ENCODE measurements around the gene ZNF236. TPM values are rescaled to one million over a fixed set of nuclear protein-coding genes. Genes with fewer than 3 reads are reported as not detected.

The ZNF236 gene
- total RNA-seq, 2 donors from 2014 or later: 8.3 to 29.0 TPM

- Histone ChIP-seq H3K27me3 (replicated peaks; ENCODE audit: insufficient read depth) (no peaks in the 10 kb centered on the region), H3K4me3 (no peak overlapping the region), H3K9me3 (no peaks in the 10 kb centered on the region), H3K4me1 (replicated peaks) (no peaks in the 10 kb centered on the region), H3K27ac (no peak overlapping the region), H3K36me3 (no peaks in the 10 kb centered on the region)
- DNase-seq (ENCODE audit: low spot score): no peak
- intact Hi-C loops (cut with DNase I): no loop called here
- 87% methylated on average over 17 of the region's 17 CpGs for WGBS
- TF ChIP-seq POLR2AphosphoS5 (IDR thresholded peaks at IDR 0.05) (no peak), CTCF (IDR thresholded peaks at IDR 0.05) (no peak), POLR2A (IDR thresholded peaks at IDR 0.05) (no peak)
These were observed 170.1 kb downstream of the ZNF236 start for GRCh38 chr18:76992226-76993084.

- H3K4me3 ChIP-seq: no peak overlapping the region
- H3K27me3 ChIP-seq (replicated peaks; ENCODE audit: insufficient read depth): no peaks in the 10 kb centered on the region
- no peak for TF ChIP-seq POLR2A (IDR thresholded peaks at IDR 0.05)
- TF ChIP-seq CTCF (IDR thresholded peaks at IDR 0.05): no peak
- no peak for TF ChIP-seq POLR2AphosphoS5 (IDR thresholded peaks at IDR 0.05)
- no peak overlapping the region for H3K27ac ChIP-seq
- no peaks in the 10 kb centered on the region for H3K9me3 ChIP-seq
- intact Hi-C loops (cut with DNase I): no loop called here
- no peaks in the 10 kb centered on the region for H3K4me1 ChIP-seq (replicated peaks)
- 89% methylated on average over 6 of the region's 6 CpGs for WGBS
- H3K36me3 ChIP-seq: no peaks in the 10 kb centered on the region
- no peak for DNase-seq (ENCODE audit: low spot score)
These were observed 170.7 kb downstream of the ZNF236 start for GRCh38 chr18:76993085-76993382.

GRCh38 chr18:76993573-76993972 lies 171.2 kb downstream of the ZNF236 start:
- no peak overlapping the region for H3K4me3 ChIP-seq
- no peaks in the 10 kb centered on the region for H3K9me3 ChIP-seq
- intact Hi-C loops (cut with DNase I): no loop called here
- no peaks in the 10 kb centered on the region for H3K36me3 ChIP-seq
- H3K4me1 ChIP-seq (replicated peaks): no peaks in the 10 kb centered on the region
- no peak for DNase-seq (ENCODE audit: low spot score)
- H3K27me3 ChIP-seq (replicated peaks; ENCODE audit: insufficient read depth): no peaks in the 10 kb centered on the region
- WGBS: 91% methylated on average over 11 of the region's 11 CpGs
- no peak overlapping the region for H3K27ac ChIP-seq
- TF ChIP-seq POLR2AphosphoS5 (IDR thresholded peaks at IDR 0.05): no peak
- no peak for TF ChIP-seq POLR2A (IDR thresholded peaks at IDR 0.05)
- TF ChIP-seq CTCF (IDR thresholded peaks at IDR 0.05): no peak

- 80% methylated on average over 8 of the region's 8 CpGs for WGBS
- DNase-seq (ENCODE audit: low spot score): no peak
- intact Hi-C loops (cut with DNase I): no loop called here
These were observed 171.8 kb downstream of the ZNF236 start for GRCh38 chr18:76994086-76994654.

More at GRCh38 chr18:76994086-76994654, 171.8 kb downstream of the ZNF236 start:
- H3K27me3 ChIP-seq (replicated peaks; ENCODE audit: insufficient read depth): no peaks in the 10 kb centered on the region
- no peak overlapping the region for H3K27ac ChIP-seq
- H3K4me1 ChIP-seq (replicated peaks): no peaks in the 10 kb centered on the region
- no peaks in the 10 kb centered on the region for H3K36me3 ChIP-seq
- H3K9me3 ChIP-seq: no peaks in the 10 kb centered on the region
- TF ChIP-seq CTCF (IDR thresholded peaks at IDR 0.05) (no peak), POLR2A (IDR thresholded peaks at IDR 0.05) (no peak), POLR2AphosphoS5 (IDR thresholded peaks at IDR 0.05) (no peak)
- no peak overlapping the region for H3K4me3 ChIP-seq
